Mucosa of descending colon (tissue), 3 donors: Measurements from ENCODE around the gene TTC9C. TPM values are rescaled to one million over a fixed set of nuclear protein-coding genes. Genes with fewer than 3 reads are reported as not detected.
"Not testable (repeated sequence)": the region's sequence is repeated elsewhere in the genome, so short reads cannot be mapped to it uniquely, and the experiment has no call there.

Source experiments
- ATAC-seq: fragments of 200-7000 bp; cut with Tn5 transposase; one replicate; pipeline ENCODE4 v1.9.1; 2020; ENCODE audit warnings: mild to moderate bottlenecking, moderate library complexity
- DNase-seq, 3 donors: peaks; one replicate each; pipeline ENCODE4 v3.0.0-alpha.2; 2020
- H3K36me3 ChIP-seq: fragments of 200-600 bp; one replicate; pipeline ENCODE4 v1.8.0; 2021; ENCODE audit warnings: low read depth, mild to moderate bottlenecking
- H3K4me1 ChIP-seq: fragments of 200-600 bp; one replicate; pipeline ENCODE4 v1.8.0; 2021; ENCODE audit warnings: low read depth, mild to moderate bottlenecking
- H3K4me3 ChIP-seq: fragments of 200-600 bp; one replicate; pipeline ENCODE4 v1.8.0; 2021; ENCODE audit warnings: mild to moderate bottlenecking
- H3K9me3 ChIP-seq: fragments of 200-600 bp; one replicate; pipeline ENCODE4 v1.8.0; 2021; ENCODE audit warnings: mild to moderate bottlenecking
- intact Hi-C, 2 donors: fragments of 100-400 bp; cut with DNase I in 1 of 2; cut with micrococcal nuclease in 1 of 2; formaldehyde crosslinking; loops; one replicate each; pipeline versions ENCODE4 v1.11.0 to v1.11.1; 2022; cut with DNase I, micrococcal nuclease
- total RNA-seq, 3 donors: library from RNA; stranded (reverse); fragmentation: NEBNext Ultra II Directional in 2 of 3; extraction: Animal tissue kit (Norgen Biotek cat#: 25700) in 2 of 3; gene quantifications; one replicate each; pipeline versions ENCODE4 v1.2.1 to v1.2.4, GENCODE V29; 2021 to 2023
- TF ChIP-seq, protein P1 (sequence below): fragments of 200-600 bp; IDR thresholded peaks from one replicate; pipeline ENCODE4 v1.8.0; 2022; ENCODE audit warnings: antibody characterized with exemption, mild to moderate bottlenecking
- donor health status: DM: no; HTN: no; CAD: no; lungs with moderate emphysema.
- donor health status: DM: no; HTN: no; CAD: no.
- donor health status: DM: no; HTN: yes; CAD: no.

TTC9C gene
- total RNA-seq, 3 donors from 2014 or later = 27.7 to 31.8 (median 29.3) TPM

DNA sequence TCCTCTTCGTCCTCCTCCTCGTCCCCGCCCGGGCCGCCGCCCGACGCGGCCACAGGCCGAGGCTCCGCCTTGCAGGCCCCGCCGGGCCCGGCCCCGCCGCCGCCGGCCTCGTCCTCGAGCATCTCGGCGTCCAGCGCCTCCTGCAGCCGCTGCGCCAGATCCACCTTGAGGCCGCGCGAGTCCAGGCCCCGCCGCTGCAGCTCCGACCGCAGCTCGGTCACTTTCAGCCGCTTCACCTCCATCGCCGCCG is 1.4 kb upstream of the TTC9C start:
- Histone ChIP-seq H3K36me3 (peaks cover 8% of the 10 kb centered on the region), H3K4me3 (peak overlapping the region; percentile 90), H3K4me1 (peaks cover 35% of the 10 kb centered on the region), H3K9me3 (no peaks in the 10 kb centered on the region)
- no peak for DNase-seq
- intact Hi-C loops = no loop called here
- peak; percentile 31 for ATAC-seq
- TF ChIP-seq, protein P1, sequence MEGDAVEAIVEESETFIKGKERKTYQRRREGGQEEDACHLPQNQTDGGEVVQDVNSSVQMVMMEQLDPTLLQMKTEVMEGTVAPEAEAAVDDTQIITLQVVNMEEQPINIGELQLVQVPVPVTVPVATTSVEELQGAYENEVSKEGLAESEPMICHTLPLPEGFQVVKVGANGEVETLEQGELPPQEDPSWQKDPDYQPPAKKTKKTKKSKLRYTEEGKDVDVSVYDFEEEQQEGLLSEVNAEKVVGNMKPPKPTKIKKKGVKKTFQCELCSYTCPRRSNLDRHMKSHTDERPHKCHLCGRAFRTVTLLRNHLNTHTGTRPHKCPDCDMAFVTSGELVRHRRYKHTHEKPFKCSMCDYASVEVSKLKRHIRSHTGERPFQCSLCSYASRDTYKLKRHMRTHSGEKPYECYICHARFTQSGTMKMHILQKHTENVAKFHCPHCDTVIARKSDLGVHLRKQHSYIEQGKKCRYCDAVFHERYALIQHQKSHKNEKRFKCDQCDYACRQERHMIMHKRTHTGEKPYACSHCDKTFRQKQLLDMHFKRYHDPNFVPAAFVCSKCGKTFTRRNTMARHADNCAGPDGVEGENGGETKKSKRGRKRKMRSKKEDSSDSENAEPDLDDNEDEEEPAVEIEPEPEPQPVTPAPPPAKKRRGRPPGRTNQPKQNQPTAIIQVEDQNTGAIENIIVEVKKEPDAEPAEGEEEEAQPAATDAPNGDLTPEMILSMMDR = no peak

DNA sequence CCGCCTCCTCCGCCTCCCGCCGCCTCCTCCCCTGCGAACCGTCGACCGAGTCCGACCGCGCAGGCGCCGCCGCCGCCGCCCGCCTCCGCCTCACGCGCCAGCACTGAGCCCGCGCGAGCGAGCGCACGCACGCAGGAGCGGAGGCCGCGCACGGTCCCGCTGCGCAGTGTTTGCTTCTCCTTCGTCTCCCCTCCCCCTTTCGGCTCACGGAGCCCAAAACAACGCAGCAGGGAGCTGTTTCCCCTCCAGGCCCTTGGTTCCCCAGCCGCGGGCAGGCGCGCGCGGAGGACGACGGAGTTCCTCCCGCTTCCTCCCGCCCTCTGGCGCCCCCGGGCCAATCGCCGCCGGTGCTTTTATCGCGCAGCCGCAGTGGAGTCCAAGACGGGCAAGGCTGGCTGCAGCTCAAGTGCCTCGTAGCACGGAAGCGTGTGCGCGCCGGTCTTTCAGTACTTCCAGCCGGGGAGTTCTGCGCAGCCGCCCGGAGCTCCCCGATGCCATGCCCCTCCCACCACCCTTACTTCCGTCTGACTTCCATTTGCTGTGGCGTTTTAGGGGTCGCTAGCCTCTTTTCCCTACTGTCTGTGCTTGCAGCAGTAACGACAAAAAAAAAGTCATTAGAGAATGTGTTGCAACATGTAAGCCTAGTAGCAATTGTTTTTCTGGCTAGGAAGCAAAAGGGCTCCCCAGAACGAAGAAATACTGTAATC is 968 bp upstream of the TTC9C start, which contains the start of gene HNRNPUL2:
HNRNPUL2 (minus strand) TSS at position 293 of the 707 bp plus-strand sequence. CDS start 301 bp downstream, outside the sequence.
- intact Hi-C loops = no loop called here
- peak; percentile 97 to 99 (median 99) for DNase-seq
- no peaks in the 10 kb centered on the region for H3K9me3 ChIP-seq
- ATAC-seq = peak; percentile 84
- H3K4me1 ChIP-seq = peaks cover 35% of the 10 kb centered on the region
- TF ChIP-seq, protein P1 = no peak
- peaks cover 3% of the 10 kb centered on the region for H3K36me3 ChIP-seq
- peak within 1 kb of the TSS; percentile 90 for H3K4me3 ChIP-seq

DNA sequence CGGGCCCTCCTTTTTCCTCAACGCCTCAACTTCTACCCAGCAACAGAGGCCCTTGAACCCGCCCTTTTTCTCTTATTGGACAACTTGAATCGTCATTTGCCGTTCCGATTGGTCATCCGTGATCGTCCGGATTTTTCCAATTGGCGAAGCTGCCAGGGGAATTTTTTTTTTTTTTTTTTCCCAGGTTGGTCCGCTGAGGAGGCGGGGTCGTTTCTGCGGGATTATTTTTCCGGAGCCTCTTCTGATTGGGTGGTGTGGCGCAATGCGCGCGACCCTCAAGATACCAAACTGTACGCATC is 465 bp upstream of the TTC9C start:
- ATAC-seq = peak; percentile 74
- intact Hi-C loops = no loop called here
- peak in 2 of 3 donors; percentile 84 to 90 for DNase-seq
- Histone ChIP-seq H3K4me3 (peak overlapping the region; percentile 90), H3K9me3 (no peaks in the 10 kb centered on the region), H3K4me1 (peaks cover 35% of the 10 kb centered on the region), H3K36me3 (no peaks in the 10 kb centered on the region)
- TF ChIP-seq, protein P1 = no peak

DNA sequence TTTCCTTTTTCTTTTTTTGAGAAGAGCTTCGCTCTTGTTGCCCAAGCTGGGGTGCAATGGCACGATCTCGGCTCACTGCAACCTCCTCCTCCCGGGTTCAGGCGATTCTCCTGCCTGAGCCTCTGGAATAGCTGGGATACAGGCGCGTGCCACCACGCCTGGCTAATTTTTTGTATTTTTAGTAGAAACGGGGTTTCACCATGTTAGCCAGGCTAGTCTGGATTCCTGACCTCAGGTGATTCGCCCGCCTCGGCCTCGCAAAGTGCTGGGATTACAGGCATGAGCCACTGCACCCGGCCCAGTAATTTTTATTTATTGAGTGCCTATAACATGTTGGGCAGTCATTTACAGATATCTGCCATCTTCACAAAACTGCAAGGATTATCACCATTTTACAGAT is 1.8 kb downstream of the TTC9C start:
- H3K4me1 ChIP-seq = peaks cover 23% of the 10 kb centered on the region
- H3K9me3 ChIP-seq, intact Hi-C loops, DNase-seq, ATAC-seq, H3K36me3 ChIP-seq, H3K4me3 ChIP-seq: not testable (repeated sequence)

DNA sequence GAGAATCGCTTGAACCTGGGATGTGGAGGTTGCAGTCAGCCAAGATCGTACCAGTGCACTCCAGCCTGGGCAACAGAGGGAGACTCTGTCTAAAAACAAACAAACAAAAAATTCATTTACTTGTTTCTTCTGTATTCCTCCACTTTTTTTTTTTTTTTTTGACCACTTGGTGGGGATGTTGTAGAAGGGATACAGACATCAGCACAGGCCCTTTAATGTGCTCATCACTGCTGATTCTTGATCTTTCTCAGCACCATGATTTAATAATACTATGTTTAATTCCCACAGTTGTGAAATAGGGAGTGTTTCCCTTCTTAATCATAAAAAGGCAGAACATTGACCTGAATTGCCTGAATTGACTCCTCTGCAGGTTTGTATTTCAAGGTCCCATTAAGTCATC is 4.5 kb downstream of the TTC9C start:
- H3K9me3 ChIP-seq = no peaks in the 10 kb centered on the region
- intact Hi-C loops = no loop called here
- ATAC-seq (no peak), DNase-seq (no peak)
- peaks cover 18% of the 10 kb centered on the region for H3K4me1 ChIP-seq
- H3K4me3 ChIP-seq = no peak overlapping the region
- TF ChIP-seq, protein P1 = no peak
- peaks cover 4% of the 10 kb centered on the region for H3K36me3 ChIP-seq

DNA sequence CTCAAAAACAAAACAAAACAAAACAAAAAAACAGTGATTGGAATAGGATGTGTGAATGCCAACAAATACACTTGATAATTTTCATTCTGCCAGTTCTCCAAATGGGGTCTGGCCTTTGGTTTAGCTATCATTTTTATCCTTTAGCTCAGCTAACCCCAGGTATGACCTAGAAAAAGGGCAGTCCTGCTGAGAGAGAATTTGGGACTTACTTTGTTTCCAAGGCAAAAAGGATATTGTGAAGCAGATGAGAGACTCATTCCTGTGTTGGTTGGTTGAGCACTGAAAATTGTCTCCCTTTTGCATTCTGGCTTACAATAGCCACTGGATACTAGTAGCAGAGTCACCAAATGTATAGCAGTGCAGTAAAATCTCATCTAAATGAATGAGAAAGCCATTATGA is 8.9 kb downstream of the TTC9C start:
- ATAC-seq = no peak
- H3K9me3 ChIP-seq = no peaks in the 10 kb centered on the region
- H3K4me1 ChIP-seq = no peaks in the 10 kb centered on the region
- H3K4me3 ChIP-seq = no peak overlapping the region
- peaks cover 10% of the 10 kb centered on the region for H3K36me3 ChIP-seq
- intact Hi-C loops = no loop called here
- TF ChIP-seq, protein P1 = no peak
- no peak for DNase-seq
